ENCODE measurements around the gene LHX3.

The LHX3 gene

DNA sequence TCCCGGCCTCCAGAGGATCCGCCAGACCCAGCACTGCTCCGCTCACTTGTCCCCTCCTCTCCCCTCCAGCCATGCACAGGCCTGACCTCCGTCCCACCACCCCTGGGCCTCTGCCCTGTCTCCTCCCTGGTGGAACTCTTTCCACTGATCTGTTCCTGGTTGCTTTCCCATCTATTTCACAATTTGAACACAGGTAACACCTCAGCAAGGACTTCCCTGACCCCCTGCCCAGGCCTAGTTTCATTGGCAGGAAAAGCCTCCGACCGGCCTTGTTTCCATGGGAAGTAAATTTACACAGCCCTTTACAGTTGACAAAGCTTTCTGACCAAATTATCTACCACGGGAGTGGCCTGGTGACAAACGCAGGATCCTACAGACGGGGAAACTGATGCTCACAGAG, 25.8 kb upstream of the LHX3 start:
- TF ChIP-seq TCF12 (IDR thresholded peaks at IDR 0.05; ENCODE audit: low read depth) = no peak
- TF ChIP-seq EP300 (IDR thresholded peaks at IDR 0.05; ENCODE audit: borderline replicate concordance) = no peak
- TF ChIP-seq, protein P1, sequence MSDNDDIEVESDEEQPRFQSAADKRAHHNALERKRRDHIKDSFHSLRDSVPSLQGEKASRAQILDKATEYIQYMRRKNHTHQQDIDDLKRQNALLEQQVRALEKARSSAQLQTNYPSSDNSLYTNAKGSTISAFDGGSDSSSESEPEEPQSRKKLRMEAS (IDR thresholded peaks at IDR 0.05) = no peak
- TF ChIP-seq NFIC (IDR thresholded peaks at IDR 0.05) = no peak
- TF ChIP-seq YY1 (IDR thresholded peaks at IDR 0.05; ENCODE audit: low read depth) = no peak
- TF ChIP-seq EGR1 (IDR thresholded peaks at IDR 0.05) = no peak
- no peak for TF ChIP-seq TAF1 (IDR thresholded peaks at IDR 0.05; ENCODE audit: low read depth)
- TF ChIP-seq CREB1 (IDR thresholded peaks at IDR 0.05; ENCODE audit: low read depth) = no peak
- no peak for TF ChIP-seq TEAD4 (IDR thresholded peaks at IDR 0.05)
- TF ChIP-seq CEBPB (IDR thresholded peaks at IDR 0.05) = no peak
- no peak for TF ChIP-seq RAD21 (IDR thresholded peaks at IDR 0.05; ENCODE audit: low read depth)

DNA sequence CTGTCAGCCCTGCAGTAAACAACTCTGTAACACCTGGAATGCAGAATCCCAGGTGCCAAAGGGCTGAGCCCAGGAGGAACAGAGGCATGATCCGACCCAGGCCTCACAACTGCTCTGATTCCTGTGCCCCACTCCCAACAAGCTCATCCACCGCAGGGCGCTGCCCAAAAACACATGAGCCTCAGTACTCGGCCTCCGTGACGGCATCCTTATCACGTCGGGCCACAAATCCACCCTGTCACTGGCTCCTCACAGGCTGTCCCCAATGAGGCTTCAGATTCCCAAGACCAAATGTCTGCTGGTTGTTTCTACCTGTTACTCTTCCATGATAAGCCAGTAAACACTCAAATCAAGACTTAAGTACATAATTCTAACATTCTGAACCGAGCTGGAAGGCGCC, 25.4 kb upstream of the LHX3 start:
- TF ChIP-seq NFIC (IDR thresholded peaks at IDR 0.05) = no peak
- TF ChIP-seq, protein P1 (IDR thresholded peaks at IDR 0.05) = no peak
- no peak for TF ChIP-seq FOXM1 (IDR thresholded peaks at IDR 0.05; ENCODE audit: borderline replicate concordance, low read depth)
- no peak for TF ChIP-seq YY1 (IDR thresholded peaks at IDR 0.05; ENCODE audit: low read depth)
- no peak for TF ChIP-seq CREB1 (IDR thresholded peaks at IDR 0.05; ENCODE audit: low read depth)
- TF ChIP-seq ZBTB7A (IDR thresholded peaks at IDR 0.05; ENCODE audit: low read depth) = no peak
- TF ChIP-seq, protein P2, sequence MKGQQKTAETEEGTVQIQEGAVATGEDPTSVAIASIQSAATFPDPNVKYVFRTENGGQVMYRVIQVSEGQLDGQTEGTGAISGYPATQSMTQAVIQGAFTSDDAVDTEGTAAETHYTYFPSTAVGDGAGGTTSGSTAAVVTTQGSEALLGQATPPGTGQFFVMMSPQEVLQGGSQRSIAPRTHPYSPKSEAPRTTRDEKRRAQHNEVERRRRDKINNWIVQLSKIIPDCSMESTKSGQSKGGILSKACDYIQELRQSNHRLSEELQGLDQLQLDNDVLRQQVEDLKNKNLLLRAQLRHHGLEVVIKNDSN (IDR thresholded peaks at IDR 0.05) = no peak
- no peak for TF ChIP-seq CEBPB (IDR thresholded peaks at IDR 0.05)
- TF ChIP-seq RAD21 (IDR thresholded peaks at IDR 0.05; ENCODE audit: low read depth) = no peak
- TF ChIP-seq TCF12 (IDR thresholded peaks at IDR 0.05; ENCODE audit: low read depth) = no peak
- TF ChIP-seq EP300 (IDR thresholded peaks at IDR 0.05; ENCODE audit: borderline replicate concordance) = no peak
- no peak for TF ChIP-seq TEAD4 (IDR thresholded peaks at IDR 0.05)
- TF ChIP-seq EGR1 (IDR thresholded peaks at IDR 0.05) = no peak
- no peak for TF ChIP-seq TAF1 (IDR thresholded peaks at IDR 0.05; ENCODE audit: low read depth)
- TF ChIP-seq, protein P3, sequence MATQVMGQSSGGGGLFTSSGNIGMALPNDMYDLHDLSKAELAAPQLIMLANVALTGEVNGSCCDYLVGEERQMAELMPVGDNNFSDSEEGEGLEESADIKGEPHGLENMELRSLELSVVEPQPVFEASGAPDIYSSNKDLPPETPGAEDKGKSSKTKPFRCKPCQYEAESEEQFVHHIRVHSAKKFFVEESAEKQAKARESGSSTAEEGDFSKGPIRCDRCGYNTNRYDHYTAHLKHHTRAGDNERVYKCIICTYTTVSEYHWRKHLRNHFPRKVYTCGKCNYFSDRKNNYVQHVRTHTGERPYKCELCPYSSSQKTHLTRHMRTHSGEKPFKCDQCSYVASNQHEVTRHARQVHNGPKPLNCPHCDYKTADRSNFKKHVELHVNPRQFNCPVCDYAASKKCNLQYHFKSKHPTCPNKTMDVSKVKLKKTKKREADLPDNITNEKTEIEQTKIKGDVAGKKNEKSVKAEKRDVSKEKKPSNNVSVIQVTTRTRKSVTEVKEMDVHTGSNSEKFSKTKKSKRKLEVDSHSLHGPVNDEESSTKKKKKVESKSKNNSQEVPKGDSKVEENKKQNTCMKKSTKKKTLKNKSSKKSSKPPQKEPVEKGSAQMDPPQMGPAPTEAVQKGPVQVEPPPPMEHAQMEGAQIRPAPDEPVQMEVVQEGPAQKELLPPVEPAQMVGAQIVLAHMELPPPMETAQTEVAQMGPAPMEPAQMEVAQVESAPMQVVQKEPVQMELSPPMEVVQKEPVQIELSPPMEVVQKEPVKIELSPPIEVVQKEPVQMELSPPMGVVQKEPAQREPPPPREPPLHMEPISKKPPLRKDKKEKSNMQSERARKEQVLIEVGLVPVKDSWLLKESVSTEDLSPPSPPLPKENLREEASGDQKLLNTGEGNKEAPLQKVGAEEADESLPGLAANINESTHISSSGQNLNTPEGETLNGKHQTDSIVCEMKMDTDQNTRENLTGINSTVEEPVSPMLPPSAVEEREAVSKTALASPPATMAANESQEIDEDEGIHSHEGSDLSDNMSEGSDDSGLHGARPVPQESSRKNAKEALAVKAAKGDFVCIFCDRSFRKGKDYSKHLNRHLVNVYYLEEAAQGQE (IDR thresholded peaks at IDR 0.05; ENCODE audit: low read depth) = no peak

DNA sequence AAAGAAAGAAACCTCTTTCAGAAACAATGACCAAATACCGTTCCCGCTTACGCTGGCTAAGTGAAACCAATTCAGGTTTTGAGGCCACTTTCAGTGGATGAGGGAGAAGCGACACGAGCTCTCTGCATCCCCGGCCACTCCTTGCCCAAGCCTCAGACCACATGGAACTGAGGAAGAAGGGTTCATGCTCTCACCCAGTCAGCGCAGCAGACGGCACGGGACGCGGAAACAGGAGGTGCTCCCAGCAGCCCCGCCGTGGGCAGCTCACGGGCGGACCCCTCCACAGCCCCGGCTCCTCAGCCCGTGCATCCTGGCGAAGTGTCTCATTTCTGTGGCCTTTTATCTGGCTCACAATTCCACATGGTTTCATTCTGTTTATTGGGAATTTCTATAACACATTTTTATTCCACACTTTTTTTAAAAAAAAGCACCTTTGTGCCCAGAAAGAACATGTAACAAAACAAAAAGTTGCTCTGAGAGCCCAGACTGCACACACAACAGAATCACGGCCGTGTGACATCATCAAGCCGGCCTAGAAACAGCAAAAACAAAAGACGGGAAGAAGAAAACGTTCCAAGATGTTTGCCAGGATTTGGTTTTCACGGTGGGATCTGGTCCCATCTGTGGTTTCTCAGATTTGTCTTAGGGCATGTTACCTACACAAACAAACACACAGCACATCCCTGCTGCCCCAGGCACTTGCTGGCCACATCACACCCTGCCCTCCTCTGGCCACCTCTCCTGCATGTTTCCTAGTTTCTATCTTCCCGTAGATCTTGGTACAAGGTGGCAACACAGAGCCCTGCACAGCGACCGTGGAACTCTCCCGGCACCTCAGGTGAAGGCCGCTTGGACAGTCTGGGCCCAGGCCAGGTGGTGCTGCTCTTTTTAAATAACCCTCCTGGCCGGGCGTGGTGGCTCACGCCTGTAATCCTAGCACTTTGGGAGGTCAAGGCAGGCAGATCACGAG, 24.5 kb upstream of the LHX3 start:
- TF ChIP-seq TEAD4 (IDR thresholded peaks at IDR 0.05) (no peak), YY1 (IDR thresholded peaks at IDR 0.05; ENCODE audit: low read depth) (no peak), ZBTB7A (IDR thresholded peaks at IDR 0.05; ENCODE audit: low read depth) (no peak), FOXM1 (IDR thresholded peaks at IDR 0.05; ENCODE audit: borderline replicate concordance, low read depth) (no peak)
- TF ChIP-seq, protein P1 (IDR thresholded peaks at IDR 0.05) = no peak
- TF ChIP-seq, protein P3 (IDR thresholded peaks at IDR 0.05; ENCODE audit: low read depth) = no peak
- TF ChIP-seq, protein P2 (IDR thresholded peaks at IDR 0.05) = no peak

DNA sequence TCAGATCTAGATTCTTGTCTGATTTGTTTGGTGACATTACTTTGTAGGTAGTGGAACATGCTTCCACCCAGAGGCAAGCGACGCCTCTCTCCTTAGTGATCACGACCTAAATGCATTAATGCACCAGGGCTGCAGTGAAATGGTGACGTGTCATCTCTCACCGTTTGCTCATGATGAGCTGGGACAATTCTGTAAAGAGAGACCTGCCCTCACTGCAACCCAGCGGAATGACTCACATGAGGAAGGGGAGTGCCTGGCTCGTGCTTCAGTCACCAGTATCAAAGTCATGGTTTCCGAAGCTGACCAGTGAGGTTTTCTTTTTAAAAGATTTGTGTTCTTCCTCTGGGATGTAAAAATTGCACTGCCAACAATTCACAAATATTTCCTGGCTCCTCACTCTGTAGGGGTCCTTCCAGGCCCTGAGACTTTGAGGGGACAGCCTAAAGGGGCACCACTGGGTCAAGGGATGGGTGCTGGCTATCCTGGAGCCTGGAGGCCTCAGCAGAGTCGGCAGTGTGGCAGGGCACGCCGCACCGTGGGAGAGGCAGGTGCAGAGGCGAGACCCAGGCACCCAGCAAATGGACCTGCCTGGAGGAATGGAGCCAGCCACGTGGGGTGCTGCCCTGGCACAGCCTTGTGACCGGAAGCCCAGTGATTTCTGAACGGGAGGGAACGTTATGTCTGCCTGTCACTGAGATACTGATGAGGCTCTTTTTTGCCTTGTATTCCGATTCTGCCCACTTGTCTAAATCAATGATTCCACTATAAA, 23.4 kb upstream of the LHX3 start:
- TF ChIP-seq, protein P1 (IDR thresholded peaks at IDR 0.05) = no peak
- TF ChIP-seq EP300 (IDR thresholded peaks at IDR 0.05; ENCODE audit: borderline replicate concordance) (no peak), NFIC (IDR thresholded peaks at IDR 0.05) (no peak)
- TF ChIP-seq, protein P2 (IDR thresholded peaks at IDR 0.05) = no peak
- TF ChIP-seq, protein P3 (IDR thresholded peaks at IDR 0.05; ENCODE audit: low read depth) = no peak

Data from Ishikawa (cell line).